IgD-negative memory B cell (primary cell): ENCODE measurements around the gene CRNN. TPM values are rescaled to one million over a fixed set of nuclear protein-coding genes. Genes with fewer than 3 reads are reported as not detected.

ENCODE experiments used
- H3K27ac Mint-ChIP-seq, 3 donors: one replicate each; pipeline ENCODE4 v1.8.0; 2020 to 2022; ENCODE audit warnings: mild to moderate bottlenecking in 3 of 3, mixed read lengths in 3 of 3, moderate library complexity in 1 of 3
- H3K27me3 Mint-ChIP-seq: one replicate; pipeline ENCODE4 v1.8.0; 2021; ENCODE audit warnings: mixed read lengths
- H3K36me3 Mint-ChIP-seq: one replicate; pipeline ENCODE4 v1.8.0; 2020; ENCODE audit warnings: mild to moderate bottlenecking, mixed read lengths
- H3K4me1 Mint-ChIP-seq, 3 donors: one replicate each; pipeline ENCODE4 v1.8.0; 2020 to 2022; ENCODE audit warnings: mixed read lengths in 3 of 3, mild to moderate bottlenecking in 1 of 3
- H3K4me3 Mint-ChIP-seq, 4 donors: one replicate each; pipeline ENCODE4 v1.8.0; 2020 to 2022; ENCODE audit warnings: mild to moderate bottlenecking in 4 of 4, mixed read lengths in 4 of 4, moderate library complexity in 3 of 4
- H3K9me3 Mint-ChIP-seq, 3 donors: one replicate each; pipeline ENCODE4 v1.8.0; 2020 to 2021; ENCODE audit warnings: mixed read lengths in 3 of 3, mild to moderate bottlenecking in 1 of 3
- polyA plus RNA-seq: library from polyadenylated mRNA; unstranded; fragments of 300-500 nt; fragmentation: Illumina TruSeq; gene quantifications from one replicate; pipeline ENCODE4 v1.2.3, GENCODE V29; 2021

Gene CRNN
- polyA plus RNA-seq, 1 donor from 2014 or later: not detected

GRCh38 chr1:152397474-152397873 is 16.6 kb downstream of the CRNN start:
- H3K27ac Mint-ChIP-seq: no peak overlapping the region
- H3K4me3 Mint-ChIP-seq: no peak overlapping the region
- H3K27me3 Mint-ChIP-seq: peaks cover 7% of the 10 kb centered on the region
- no peaks in the 10 kb centered on the region for H3K36me3 Mint-ChIP-seq
- no peaks in the 10 kb centered on the region for H3K4me1 Mint-ChIP-seq
- H3K9me3 Mint-ChIP-seq: peaks cover 2 to 8% (median 7%) of the 10 kb centered on the region in 3 donors

- Mint-ChIP-seq H3K27ac (no peak overlapping the region), H3K27me3 (peaks cover 17% of the 10 kb centered on the region), H3K4me3 (no peak overlapping the region), H3K36me3 (peaks cover 2% of the 10 kb centered on the region), H3K9me3 (peaks cover 2 to 8% (median 5%) of the 10 kb centered on the region in 3 donors), H3K4me1 (no peaks in the 10 kb centered on the region)
Observed at GRCh38 chr1:152394151-152394550, 19.9 kb downstream of the CRNN start.

- no peak overlapping the region for H3K27ac Mint-ChIP-seq
- no peaks in the 10 kb centered on the region for H3K4me1 Mint-ChIP-seq
- peaks cover 2% of the 10 kb centered on the region for H3K36me3 Mint-ChIP-seq
- no peak overlapping the region for H3K4me3 Mint-ChIP-seq
- H3K9me3 Mint-ChIP-seq: peaks cover 2 to 8% (median 8%) of the 10 kb centered on the region in 3 donors
- H3K27me3 Mint-ChIP-seq: peaks cover 20% of the 10 kb centered on the region
Observed at GRCh38 chr1:152392909-152393308, 21.2 kb downstream of the CRNN start.

GRCh38 chr1:152388889-152389288 is 25.2 kb downstream of the CRNN start:
- peaks cover 0 to 11% (median 0%) of the 10 kb centered on the region in 3 donors for H3K9me3 Mint-ChIP-seq
- H3K27ac Mint-ChIP-seq: no peak overlapping the region
- H3K4me3 Mint-ChIP-seq: no peak overlapping the region
- H3K4me1 Mint-ChIP-seq: no peaks in the 10 kb centered on the region
- H3K27me3 Mint-ChIP-seq: peaks cover 22% of the 10 kb centered on the region
- H3K36me3 Mint-ChIP-seq: peaks cover 5% of the 10 kb centered on the region

- peaks cover 12% of the 10 kb centered on the region for H3K27me3 Mint-ChIP-seq
- no peaks in the 10 kb centered on the region for H3K4me1 Mint-ChIP-seq
- H3K36me3 Mint-ChIP-seq: peaks cover 5% of the 10 kb centered on the region
- H3K27ac Mint-ChIP-seq: no peak overlapping the region
- H3K4me3 Mint-ChIP-seq: no peak overlapping the region
- H3K9me3 Mint-ChIP-seq: peaks cover 0 to 12% (median 0%) of the 10 kb centered on the region in 3 donors
Observed at GRCh38 chr1:152386940-152387339, 27.1 kb downstream of the CRNN start.

GRCh38 chr1:152380932-152381331 is 33.1 kb downstream of the CRNN start:
- no peak overlapping the region for H3K27ac Mint-ChIP-seq
- no peak overlapping the region for H3K4me3 Mint-ChIP-seq
- H3K4me1 Mint-ChIP-seq: no peaks in the 10 kb centered on the region
- peaks cover 0 to 9% (median 0%) of the 10 kb centered on the region in 3 donors for H3K9me3 Mint-ChIP-seq
- H3K27me3 Mint-ChIP-seq: peaks cover 6% of the 10 kb centered on the region
- H3K36me3 Mint-ChIP-seq: peaks cover 3% of the 10 kb centered on the region

GRCh38 chr1:152374451-152374850 is 39.6 kb downstream of the CRNN start:
- Mint-ChIP-seq H3K27ac (no peak overlapping the region), H3K36me3 (no peaks in the 10 kb centered on the region), H3K9me3 (peaks cover 0 to 2% (median 0%) of the 10 kb centered on the region in 3 donors), H3K27me3 (peaks cover 1% of the 10 kb centered on the region), H3K4me1 (no peaks in the 10 kb centered on the region), H3K4me3 (no peak overlapping the region)

GRCh38 chr1:152372672-152373071 is 41.4 kb downstream of the CRNN start:
- Mint-ChIP-seq H3K9me3 (peaks cover 3 to 7% (median 6%) of the 10 kb centered on the region in 3 donors), H3K27me3 (peaks cover 5% of the 10 kb centered on the region), H3K36me3 (no peaks in the 10 kb centered on the region), H3K4me1 (no peaks in the 10 kb centered on the region), H3K4me3 (no peak overlapping the region), H3K27ac (no peak overlapping the region)

GRCh38 chr1:152367436-152367835 is 46.6 kb downstream of the CRNN start:
- no peak overlapping the region for H3K27ac Mint-ChIP-seq
- no peaks in the 10 kb centered on the region for H3K4me1 Mint-ChIP-seq
- no peak overlapping the region for H3K4me3 Mint-ChIP-seq
- H3K27me3 Mint-ChIP-seq: peaks cover 5% of the 10 kb centered on the region
- H3K36me3 Mint-ChIP-seq: no peaks in the 10 kb centered on the region
- H3K9me3 Mint-ChIP-seq: peaks cover 3 to 7% (median 6%) of the 10 kb centered on the region in 3 donors

GRCh38 chr1:152359906-152360305 is 54.2 kb downstream of the CRNN start, which contains the start of gene FLG2:
Gene FLG2 (minus strand): TSS chr1:152360006. CDS start chr1:152358884, 1,122 bp downstream.
- Mint-ChIP-seq H3K4me3 (no peak within 1 kb of the TSS), H3K27ac (no peak within 1 kb of the TSS), H3K4me1 (no peaks in the 10 kb centered on the region), H3K36me3 (peaks cover 3% of the 10 kb centered on the region), H3K9me3 (peaks cover 0 to 5% (median 3%) of the 10 kb centered on the region in 3 donors), H3K27me3 (peaks cover 1% of the 10 kb centered on the region)

Other genes with a start within 250 kb of the CRNN start
- gene HRNR, start 190.1 kb downstream of the CRNN start, polyA plus RNA-seq: not detected
- gene FLG, start 89.0 kb downstream of the CRNN start, polyA plus RNA-seq: not detected
- gene FLG2, start 54.3 kb downstream of the CRNN start, polyA plus RNA-seq: not detected
- gene LCE5A, start 96.5 kb upstream of the CRNN start, polyA plus RNA-seq: not detected
- not detected for gene CRCT1, start 100.2 kb upstream of the CRNN start, polyA plus RNA-seq
- not detected for gene LCE3E, start 152.5 kb upstream of the CRNN start, polyA plus RNA-seq
- not detected for gene LCE3D, start 166.3 kb upstream of the CRNN start, polyA plus RNA-seq
- not detected for gene LCE3C, start 186.0 kb upstream of the CRNN start, polyA plus RNA-seq
- gene LCE3B, start 199.5 kb upstream of the CRNN start, polyA plus RNA-seq: not detected
- not detected for gene LCE3A, start 208.8 kb upstream of the CRNN start, polyA plus RNA-seq
- gene LCE2D, start 249.1 kb upstream of the CRNN start, polyA plus RNA-seq: not detected